HT1080 (cell line): Measurements from ENCODE around the gene IPO13. TPM values are rescaled to one million over a fixed set of nuclear protein-coding genes. Genes with fewer than 3 reads are reported as not detected.

Experiments
- DNase-seq: peaks from one replicate; pipeline ENCODE4 v3.0.0-alpha.2; 2015; ENCODE audit warnings: low read depth
- total RNA-seq: library from RNA; depleted of rRNA; stranded (reverse); fragments of >200 nt; shearing (Covaris generic); gene quantifications from 2 replicates; pipeline ENCODE4 v1.2.3, GENCODE V29; 2014

The IPO13 gene
- total RNA-seq, 1 experiment from 2014 or later: 28.3 TPM

DNA sequence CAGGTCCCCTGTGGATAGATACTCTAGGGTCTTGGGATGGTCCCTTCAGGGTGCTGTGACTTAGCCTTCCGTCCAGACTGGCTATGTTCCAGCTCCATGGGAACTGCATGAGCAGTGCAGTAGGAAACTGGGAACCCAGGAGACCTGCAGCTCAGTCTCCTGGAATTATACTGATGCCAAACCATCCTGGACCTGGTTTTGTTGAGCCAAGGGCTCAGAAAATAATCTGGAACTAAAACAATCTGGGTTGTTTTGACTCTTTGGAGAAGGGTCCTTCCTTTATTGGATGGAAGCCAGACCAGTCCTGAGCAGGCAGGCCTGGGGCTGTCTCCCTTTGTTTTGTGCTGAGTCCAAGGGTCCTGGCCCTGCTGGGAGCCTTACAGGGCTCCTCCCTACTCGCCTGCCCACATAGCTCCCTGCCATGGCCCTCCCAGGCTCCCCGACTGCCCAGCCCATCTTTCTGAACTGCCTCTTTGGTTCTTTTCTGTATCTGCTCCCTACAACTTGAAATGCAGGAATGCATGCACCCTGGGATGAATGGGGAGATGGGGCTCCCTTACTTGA, 1.2 kb downstream of the IPO13 start:
- DNase-seq: no peak

DNA sequence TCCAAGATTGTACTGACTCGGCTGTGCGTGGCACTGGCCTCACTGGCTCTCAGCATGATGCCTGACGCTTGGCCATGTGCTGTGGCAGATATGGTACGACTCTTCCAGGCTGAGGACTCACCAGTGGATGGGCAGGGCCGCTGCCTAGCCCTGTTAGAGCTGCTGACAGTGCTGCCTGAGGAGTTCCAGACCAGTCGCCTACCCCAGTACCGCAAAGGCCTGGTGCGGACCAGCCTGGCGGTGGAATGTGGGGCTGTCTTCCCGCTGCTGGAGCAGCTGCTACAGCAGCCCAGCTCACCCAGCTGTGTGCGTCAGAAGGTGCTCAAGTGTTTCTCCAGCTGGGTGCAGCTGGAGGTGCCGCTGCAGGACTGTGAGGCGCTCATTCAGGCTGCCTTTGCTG, 2.9 kb downstream of the IPO13 start:
- no peak for DNase-seq

DNA sequence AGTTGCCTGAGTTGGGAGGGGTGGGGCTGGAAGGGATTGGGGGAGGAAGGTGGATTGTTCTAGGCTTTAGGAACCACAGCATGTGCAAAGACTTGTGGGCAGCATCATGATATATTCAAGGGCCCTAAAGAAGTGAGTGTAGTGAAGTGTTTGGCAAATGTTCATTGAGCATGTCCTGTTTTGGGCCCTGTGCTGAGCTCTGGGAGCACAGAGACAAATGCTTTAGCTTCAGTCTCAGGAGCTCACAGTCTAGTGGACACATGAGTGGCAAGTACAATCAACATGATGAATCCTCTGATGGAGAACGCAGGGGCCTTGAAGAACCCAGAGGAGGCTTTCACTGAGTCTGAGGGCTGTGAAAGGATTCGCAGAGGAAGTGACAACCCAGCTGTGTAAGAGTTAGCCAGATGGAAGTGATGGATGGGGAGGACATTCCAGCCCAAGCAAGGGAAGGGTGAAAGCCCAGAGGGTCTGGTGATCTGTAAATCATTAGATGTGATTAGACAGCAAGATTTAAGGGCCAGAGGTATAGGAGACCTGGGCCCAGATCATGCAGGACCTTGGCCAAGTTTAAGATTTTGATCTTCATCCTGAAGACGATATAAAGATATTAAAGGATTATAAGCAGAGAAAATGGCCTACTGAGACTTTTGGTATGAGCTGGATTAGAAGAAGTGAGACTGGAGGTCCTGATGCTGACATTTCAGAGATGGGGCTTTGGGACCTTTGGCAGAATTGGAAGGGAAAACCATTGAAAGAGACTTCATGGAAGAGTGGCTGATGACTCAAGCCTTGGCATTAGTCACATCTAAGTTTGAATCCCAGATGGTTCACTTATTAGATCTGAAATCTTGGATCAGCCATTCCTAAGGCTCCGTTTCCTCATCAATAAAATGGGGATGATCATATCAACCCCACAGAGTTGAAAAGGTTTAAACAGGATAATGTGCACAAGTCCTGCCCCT, 4.6 kb downstream of the IPO13 start:
- no peak for DNase-seq

DNA sequence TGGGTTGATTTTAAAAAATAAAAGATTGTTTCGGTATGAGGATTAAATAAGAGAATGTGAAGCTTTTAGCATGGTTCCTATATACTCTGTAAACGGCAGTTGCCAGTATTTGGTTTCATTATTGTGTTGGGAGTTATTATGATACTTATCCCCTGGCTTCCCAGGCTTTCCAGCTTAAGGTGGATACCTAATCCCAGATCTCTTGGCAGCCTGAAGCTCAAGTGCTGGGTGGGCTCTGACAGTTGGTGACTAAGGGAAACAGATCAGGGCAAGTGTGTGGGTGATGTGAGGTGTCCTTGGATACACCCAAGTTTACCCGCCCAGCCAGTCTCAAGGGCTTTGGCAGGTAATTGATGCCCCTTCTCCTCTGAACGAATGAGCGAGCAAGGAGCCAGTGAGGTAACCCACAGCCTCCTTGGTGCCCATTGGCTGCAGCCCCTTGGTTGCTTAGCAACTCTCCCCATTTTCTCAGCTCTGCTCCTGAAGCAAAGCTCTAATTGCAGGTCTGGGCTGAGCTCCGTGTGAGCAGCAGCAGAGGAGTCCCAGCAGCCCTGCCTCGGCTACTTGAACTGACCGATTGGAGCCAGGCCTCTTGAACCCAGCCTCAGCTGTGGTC, 6.1 kb downstream of the IPO13 start:
- no peak for DNase-seq

DNA sequence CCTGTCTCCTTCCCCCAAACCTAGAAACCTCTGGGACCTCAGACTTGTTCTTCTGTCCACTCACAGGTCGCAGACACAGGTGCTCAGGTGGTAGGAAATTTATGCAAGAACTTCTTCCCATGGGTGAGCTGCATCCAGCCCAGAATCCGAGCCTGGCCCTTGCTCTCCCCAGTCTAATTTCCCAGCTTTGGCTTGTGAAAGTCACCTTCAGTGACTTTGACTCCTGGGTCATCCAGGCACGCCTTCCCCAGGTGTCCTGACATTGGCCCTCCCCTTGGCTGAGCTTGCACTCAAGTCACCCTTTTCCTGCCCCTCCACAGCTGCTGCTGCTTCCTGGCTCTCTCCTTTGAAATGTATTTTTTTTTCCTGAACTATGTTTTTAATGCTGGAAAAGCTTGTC, 6.6 kb downstream of the IPO13 start:
- no peak for DNase-seq

DNA sequence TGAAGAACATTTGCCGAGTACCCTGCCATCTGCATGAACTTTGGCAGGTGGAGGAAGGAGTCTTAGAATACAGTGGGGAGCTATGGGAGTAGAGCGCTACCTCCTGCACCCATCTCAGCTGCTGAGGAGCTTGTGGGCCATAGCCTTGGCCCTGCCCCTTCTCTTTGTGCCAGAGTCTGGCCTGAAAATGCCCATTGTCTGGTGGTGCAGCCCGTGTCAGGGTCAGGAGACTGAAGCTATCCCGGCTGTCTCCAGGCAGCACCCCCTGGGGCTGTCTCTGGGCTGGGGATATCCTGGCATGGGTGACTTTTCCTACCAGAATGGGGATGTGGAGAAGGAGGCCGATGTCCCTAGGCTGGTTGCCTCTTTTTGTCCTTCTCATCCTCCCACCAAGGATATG, 7.3 kb downstream of the IPO13 start:
- DNase-seq: no peak

DNA sequence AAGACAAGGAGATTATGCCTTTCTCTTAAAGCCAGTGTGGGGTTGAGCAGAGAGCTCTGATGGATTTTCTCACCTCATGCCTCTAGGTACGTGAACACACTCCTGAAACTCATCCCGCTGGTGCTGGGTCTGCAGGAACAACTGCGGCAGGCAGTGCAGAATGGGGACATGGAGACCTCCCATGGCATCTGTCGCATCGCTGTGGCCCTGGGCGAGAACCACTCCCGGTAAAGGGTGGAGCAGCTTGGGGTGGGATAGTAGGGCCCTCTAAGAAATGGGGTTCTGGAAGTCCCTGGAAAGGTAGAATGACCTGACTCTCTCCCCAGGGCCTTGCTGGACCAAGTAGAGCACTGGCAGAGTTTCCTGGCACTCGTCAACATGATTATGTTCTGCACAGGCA, 9.5 kb downstream of the IPO13 start:
- DNase-seq: no peak

DNA sequence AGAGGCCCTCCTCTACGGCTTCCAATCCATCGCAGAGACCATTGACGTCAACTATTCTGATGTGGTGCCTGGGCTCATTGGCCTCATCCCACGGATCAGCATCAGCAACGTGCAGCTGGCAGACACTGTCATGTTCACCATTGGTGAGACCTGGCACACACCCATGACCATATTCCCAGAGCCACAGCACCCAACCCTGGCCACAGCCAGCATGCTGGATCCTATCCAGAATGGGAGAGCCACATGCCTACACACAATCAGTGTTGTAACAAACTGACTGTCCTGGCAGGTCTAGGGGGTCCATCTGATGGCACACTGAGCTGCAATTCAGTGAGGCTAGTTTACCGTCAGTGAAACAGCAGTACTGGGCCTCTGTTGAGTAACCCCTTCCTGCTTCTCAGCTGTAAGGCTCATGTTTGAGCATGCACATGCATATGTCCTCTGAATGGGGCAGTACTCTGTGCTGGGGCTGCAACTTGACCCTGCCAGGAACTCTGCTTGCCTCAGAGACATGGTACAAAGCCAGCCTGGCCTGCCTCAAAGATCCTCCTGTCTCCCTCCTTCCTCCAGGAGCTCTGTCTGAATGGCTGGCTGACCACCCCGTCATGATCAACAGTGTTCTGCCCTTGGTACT, 10.8 kb downstream of the IPO13 start:
- DNase-seq: no peak

DNA sequence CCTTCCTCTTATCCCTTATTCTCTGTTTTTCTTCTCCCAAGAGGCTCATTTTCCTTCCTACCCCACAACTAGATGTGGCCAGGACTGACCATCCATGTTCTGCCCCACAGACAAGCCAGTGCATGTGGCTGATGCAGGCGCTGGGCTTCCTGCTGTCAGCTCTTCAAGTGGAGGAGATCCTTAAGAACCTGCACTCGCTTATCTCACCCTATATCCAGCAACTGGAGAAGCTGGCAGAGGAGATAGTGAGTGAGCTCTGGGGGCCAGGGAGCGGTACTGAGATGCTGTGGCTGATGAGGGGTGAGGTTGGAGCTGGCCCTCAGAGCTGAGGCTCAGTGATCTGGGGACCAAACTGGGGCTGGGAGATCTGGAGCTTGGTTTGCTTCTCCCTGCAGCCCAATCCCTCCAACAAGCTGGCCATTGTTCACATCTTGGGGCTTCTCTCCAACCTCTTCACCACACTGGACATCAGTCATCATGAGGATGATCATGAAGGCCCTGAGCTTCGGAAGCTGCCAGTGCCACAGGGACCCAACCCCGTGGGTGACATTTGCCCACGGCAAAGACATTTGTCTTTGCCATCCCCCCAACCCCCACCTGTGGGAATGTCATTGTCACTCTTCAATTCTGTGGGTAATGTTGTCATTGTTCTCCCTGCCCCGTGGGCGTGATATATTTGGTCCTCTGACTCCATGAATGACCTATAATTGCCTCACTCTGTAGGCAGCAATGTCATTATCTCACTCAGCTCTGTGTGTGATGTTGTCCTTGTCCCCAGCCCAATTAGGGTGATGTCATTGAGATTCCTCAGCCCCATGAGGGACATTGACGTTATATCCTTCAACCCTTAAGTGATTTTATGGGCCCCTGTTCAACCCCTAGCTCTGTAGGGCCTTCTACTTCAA, 11.9 kb downstream of the IPO13 start:
- no peak for DNase-seq

DNA sequence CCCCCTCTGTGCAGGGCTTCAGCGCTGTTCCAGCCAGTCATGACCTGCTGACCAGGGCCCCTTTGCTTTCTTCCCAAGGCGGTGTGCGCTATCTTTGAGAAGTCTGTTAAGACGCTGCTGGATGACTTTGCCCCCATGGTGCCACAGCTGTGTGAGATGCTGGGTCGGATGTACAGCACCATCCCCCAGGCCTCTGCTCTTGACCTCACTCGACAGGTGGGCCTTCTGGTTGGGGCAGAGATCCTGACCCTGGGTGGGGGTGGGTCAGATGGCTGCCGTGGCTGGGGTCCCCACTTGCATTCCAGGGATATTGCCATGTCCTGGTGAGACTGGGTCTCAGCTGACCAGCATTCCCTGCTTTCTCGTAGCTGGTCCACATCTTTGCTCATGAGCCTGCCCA, 14.0 kb downstream of the IPO13 start:
- DNase-seq: no peak

DNA sequence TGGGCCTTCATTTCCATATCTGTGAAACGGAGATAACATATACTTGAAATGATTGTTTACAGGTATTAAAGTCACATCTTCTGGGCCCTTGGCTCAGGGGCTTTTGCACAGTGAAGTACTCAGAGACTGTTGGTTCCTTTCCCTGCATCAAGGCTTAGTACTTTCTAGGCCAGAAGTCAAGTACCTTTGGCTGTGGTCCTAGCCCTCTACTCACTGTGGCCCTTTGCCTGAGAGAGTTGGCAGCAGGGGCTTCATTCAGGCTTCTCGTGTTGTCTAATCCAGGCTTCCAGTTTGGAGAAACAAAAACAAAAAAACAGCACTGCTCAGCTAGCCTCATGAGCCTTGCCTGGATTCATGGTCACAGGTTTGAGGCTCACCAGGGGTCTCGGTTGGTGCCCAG, 14.9 kb downstream of the IPO13 start:
- no peak for DNase-seq

DNA sequence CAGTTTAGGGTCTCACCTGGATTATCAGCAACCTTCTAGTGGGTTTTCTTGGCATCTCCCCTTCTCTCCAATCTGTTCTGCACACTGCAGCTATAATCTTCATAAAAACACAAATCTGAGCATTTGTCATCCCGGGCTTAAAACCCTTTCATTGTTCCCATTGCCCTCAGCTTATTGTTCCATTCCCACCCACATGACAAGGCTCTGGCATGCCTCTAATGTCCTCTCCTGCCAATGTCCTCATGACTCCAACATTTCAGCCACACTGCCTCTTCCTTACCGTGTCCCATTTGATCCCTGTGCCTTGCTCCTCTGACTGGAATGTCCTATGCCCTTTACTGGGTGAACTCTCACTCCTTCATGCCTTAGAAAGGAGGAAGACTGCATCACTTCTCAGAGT, 15.6 kb downstream of the IPO13 start:
- no peak for DNase-seq

DNA sequence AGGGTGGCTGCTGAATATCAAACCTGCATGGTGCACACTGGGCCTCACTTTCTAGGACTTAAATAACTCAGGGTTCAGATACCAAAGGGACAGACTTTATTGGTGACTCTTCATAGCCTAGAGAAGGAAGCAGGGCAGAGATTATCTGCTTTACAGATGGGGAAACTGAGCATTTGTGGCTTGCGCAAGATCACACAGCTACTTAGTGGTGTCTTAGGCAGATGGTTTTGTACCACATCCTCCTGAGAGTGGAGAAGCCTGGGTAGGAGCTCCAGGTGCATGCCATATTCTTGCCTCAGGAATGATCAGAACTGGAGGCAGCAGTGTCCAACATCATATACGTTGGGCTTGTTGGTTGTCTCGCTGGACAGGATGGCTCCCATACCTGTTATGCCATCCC, 16.3 kb downstream of the IPO13 start:
- no peak for DNase-seq

DNA sequence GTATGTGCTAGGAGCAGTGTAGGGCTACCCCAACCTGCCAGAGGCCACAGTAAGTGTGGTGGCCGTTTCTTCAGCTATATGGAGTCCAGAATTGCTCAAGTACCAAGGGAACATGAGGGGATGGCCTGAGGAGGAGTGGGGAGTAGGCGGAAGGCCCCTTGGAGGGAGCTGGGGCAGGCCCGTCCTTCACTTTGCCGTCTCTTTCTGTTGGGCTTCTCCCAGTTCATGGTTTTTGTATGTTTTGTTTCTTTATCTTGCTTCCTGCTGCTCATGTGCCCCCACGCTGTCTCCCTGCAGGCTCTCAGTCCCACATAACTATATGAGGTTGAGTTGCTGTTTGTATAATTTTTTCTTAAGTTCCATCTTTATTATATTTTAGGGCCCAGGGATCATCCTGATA, 17.1 kb downstream of the IPO13 start:
- DNase-seq: no peak

DNA sequence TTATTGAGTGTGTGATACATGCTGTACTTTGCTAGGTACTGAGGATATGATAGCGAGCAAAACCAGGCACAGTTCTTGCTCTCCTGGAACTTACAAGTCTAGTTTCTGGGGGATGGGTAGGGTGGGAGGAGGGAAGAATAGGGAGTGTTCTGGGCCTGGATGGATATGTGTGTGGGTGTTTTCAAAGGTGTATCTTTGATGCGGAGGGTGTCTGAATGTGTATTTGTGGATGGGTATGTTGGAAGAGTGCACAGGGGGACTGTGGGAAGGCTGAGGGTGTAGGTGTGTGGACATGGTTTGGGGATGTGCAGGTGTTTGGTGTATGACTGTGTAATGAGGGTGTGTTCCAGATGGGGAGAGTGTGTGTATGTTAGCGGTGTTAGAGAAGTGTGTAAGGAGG, 18.6 kb downstream of the IPO13 start:
- no peak for DNase-seq

DNA sequence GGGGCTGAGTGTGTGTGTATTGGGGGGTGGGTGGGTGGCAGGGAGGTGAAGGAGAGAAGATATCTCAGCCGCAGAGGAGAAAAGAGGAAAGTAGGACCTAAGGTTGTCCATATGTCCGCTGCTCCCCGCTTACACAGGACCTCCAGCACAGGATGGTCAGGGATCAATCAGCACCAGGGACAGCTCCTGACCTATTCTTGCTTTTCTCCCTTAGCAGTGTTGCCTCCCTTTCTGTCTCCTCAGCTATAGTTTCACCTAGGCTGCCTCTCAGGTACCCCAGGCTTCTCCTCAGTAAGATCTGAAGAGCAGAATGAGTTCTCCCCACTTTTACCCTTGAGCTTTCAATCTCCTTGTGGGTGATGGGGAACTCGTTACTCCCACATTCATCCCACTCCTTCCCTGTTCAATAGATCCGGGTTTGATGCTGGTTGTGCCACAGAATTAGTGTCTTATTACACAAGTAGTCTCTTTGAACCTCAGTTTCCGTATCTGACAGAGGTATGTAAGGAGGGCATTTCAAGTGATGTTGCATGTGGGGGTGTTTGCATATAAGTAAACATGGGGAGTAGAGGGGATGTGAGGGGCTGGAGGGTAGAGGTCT, 21.7 kb downstream of the IPO13 start:
- no peak for DNase-seq

DNA sequence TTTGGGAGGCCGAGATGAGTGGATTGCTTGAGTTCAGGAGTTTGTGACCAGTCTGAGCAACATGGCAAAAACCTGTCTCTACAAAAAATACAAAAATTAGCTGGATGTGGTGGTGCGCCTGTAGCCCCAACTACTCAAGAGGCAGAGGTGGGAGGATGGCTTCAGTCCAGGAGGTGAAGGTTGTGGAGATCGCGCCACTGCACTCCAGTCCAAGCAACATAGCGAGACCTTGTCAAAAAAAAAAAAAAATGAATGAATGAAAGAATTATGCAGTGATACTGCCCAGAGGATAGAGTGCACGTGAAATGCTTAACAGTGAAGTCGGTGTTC, 22.6 kb downstream of the IPO13 start:
- no peak for DNase-seq

DNA sequence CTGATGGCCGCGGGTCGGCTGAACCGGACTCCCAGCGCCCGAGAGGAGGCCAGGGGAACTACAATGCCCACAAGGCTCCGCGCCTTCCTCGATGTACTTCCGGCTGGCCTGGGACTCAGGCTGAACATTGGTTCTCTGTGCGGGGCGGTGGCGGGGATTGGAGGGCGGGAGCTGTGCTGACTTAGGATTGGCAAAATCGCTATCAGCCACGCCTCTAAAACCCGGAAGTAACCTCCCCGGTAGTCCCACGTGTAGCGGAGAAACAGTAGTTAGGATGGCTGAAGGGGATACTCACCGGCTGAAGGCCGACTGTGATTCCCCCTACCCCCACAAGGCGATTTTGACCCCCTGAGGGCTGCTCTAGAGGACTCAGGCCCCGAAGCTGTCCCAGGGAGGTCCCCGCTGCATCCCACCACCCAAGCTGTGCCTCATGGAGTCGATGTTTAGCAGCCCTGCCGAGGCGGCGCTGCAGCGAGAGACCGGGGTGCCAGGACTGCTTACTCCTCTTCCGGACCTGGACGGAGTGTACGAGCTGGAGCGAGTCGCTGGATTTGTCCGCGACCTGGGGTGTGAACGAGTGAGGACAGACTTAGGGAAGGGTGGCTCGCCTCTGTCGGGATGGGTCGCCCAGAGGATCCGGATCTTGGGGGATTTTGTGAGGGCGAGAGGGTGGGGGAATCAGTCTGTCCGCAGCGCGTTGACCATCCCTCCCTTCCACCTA, 23.2 kb downstream of the IPO13 start, which contains the start of gene DPH2:
Gene DPH2 (plus strand): TSS at position 265 of the 721 bp plus-strand sequence. CDS start 166 bp downstream, at position 431.
- DNase-seq: peak; percentile 94

DNA sequence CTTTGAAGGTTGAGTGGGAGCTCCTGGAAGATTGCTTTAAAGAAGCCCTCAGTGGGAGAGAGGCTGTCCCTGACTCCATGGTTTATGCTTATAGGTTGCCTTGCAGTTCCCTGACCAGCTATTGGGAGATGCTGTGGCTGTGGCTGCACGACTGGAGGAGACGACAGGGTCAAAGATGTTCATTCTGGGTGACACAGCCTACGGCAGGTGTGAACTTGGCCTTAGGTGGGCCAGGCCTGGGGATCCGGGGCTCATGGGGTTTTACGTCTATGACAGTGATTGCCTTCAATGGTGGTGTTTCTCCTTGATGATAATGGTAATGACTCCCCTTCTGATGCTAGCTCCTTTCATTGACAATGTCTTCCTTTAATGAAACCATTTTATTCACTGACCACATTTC, 23.8 kb downstream of the IPO13 start:
- DNase-seq: no peak

DNA sequence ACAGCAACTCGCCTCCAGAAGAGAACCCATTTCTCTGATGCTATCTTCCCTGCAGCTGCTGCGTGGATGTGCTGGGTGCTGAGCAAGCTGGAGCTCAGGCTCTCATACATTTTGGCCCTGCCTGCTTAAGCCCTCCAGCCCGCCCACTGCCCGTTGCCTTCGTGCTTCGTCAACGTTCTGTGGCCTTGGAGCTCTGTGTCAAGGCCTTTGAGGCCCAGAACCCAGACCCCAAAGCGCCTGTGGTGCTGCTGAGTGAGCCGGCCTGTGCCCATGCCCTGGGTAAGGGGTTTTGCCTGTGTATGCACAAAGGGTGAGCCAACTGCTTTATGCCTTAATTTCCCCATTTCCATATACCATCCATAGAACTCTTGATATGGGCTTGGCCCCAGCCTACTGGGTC, 24.2 kb downstream of the IPO13 start:
- no peak for DNase-seq
